LNCAP (cell line): Measurements from ENCODE around the gene OR6X1.

Source experiments
- TF ChIP-seq, protein P1 (sequence below): fragments of 450-650 bp; IDR thresholded peaks from 2 replicates; pipeline ENCODE4 v1.5.1; 2017; ENCODE audit warnings: mild to moderate bottlenecking

OR6X1 gene

DNA sequence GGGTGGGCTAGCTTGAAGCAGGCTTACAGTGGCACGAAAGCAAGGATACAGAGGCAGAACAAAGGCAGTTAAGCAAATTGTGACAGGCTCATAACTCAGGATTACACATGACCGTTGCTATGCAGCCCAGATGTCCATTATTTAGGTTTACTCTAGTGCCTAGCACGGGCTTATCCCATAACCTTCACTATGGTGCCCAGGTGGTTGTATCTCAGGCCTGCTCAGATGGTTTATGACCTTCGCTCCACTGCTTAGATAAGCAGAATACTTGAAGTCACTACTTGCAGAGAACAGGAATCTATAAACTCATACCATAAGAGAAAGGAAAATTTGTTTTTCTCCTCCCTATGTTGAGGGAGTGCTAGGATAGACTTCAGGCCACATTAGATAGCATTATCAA is 42.8 kb upstream of the OR6X1 start:
- TF ChIP-seq, protein P1, sequence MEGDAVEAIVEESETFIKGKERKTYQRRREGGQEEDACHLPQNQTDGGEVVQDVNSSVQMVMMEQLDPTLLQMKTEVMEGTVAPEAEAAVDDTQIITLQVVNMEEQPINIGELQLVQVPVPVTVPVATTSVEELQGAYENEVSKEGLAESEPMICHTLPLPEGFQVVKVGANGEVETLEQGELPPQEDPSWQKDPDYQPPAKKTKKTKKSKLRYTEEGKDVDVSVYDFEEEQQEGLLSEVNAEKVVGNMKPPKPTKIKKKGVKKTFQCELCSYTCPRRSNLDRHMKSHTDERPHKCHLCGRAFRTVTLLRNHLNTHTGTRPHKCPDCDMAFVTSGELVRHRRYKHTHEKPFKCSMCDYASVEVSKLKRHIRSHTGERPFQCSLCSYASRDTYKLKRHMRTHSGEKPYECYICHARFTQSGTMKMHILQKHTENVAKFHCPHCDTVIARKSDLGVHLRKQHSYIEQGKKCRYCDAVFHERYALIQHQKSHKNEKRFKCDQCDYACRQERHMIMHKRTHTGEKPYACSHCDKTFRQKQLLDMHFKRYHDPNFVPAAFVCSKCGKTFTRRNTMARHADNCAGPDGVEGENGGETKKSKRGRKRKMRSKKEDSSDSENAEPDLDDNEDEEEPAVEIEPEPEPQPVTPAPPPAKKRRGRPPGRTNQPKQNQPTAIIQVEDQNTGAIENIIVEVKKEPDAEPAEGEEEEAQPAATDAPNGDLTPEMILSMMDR = no peak

DNA sequence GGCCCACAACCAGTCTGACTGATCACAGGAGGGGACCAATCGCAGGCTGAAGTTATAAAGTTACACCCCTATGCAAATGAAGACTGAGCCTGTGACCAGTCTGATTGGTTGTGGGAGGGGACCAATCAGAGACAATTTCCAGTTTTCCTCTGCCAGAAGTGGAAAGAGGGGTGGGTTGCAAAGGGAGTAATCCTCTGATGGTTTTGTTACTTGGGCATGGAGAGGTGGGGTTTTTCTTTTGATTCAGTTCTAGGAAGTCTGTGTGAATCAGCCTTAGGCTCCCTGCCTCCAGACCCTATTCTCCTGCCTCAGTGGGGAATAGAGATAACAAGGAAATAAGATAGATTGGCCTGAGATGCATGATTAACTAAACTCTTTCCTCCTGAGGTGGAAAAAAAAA is 41.9 kb upstream of the OR6X1 start:
- TF ChIP-seq, protein P1 = no peak

DNA sequence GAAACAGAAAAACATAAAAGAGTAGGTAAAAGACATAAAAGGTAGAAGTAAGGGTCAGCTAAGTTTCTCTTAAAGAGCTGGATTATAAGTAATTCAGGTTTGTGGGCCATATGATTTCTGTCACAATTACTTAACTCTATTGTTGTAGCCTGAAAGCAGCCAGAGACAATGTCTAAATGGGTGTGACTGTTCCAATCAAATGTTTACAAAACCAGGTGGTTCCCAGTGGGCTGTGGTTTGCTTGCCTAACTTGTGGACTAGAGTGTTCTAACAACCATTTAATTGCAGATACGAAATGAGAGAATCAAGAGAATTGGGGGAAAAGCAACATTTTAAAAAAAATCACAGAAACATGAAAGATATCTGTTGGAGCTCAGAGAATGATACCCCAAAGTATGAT is 29.2 kb upstream of the OR6X1 start:
- TF ChIP-seq, protein P1 = no peak

DNA sequence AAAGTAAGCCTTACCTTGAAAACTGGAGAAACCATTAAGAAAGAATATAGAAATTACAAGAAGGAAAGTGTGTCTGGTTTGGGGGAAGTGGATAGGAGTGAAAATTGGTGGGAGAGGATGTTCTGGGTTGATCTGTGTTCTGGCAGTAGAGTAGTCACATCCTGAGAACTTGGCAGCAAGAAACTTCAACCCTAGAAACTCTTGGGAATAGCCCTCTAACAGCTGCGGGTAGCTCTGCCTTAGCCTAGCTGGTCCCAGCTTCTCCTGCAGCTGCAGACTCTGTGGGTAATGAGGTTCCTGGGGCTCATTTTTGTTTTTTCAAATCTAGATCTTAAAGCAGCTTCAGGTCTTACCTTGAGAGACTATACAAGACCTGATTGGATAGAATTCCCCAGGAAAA is 24.2 kb upstream of the OR6X1 start:
- TF ChIP-seq, protein P1 = no peak

DNA sequence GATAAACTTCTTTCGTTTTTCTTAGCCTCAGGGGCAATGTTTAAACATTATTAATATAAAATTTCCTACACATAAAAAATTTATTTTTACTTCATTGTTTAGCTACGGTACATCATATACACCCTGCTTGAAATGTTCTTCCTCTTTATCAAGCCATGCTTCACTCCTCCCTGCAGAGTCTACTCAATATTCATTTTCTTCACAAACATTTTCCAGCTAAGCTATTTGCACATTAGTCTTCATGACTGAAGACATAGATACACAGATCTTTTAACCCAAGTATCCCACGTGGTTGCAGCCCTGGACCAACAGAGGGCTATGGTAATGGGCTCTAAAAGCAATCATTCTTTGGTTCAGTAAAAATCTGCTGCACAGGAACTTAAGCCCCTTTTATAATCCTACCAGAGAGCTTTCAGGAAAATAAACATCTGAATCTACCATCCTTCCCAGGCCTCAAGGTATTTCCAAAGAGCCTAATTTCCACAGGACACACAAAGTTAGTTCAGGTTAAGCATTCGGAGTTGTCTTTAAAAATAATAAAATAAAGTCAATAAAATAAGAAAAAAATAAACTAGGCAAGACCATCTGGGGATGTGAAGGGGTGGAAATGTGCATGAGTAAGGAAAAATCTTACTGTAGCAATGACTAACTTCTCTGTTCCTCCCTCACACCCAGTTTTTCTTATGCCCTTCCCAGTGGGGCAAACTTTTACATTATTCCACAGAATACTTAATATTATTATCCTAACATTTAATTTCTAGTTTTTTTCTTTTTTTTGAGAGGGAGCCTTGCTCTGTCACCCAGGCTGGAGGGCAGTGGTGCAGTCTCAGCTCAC is 21.6 kb upstream of the OR6X1 start:
- TF ChIP-seq, protein P1 = no peak

DNA sequence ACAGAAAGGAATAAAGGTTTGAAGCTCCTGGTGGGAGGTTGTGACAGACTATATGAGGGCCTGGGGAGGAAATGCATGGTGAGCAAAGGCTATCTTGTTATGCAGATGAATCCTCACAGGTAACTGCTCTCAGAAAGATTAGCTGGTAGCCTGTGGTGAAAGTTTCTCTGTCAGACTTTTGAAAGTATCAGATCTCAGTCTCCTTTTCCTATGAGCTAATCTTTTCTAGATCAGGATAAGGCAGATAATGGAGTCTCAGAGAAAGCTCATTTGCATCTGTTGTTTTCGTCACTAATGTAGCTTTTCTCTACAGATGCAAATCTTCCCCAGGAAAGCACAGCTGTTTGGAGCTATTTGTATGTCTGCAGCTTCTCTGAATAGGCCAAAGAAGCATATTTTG is 21.0 kb upstream of the OR6X1 start:
- TF ChIP-seq, protein P1 = no peak

DNA sequence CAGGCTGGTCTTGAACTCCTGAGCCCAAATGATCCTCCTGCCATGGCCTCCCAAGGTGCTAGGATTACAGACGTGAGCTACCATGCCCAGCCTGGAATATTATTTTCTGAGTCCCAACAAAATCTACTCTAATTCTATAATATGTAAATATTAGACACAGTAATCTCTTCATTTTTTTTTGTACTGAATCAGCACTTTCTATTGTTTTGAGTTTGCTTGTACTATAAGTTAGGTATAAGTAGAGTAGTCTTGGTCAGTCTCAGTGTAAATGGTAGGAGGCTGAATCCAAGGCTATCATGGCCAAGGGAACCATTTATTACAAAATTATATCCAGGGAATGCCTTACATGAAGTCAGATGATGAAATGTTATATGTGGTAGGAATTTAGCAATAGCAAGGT is 19.6 kb upstream of the OR6X1 start:
- TF ChIP-seq, protein P1 = no peak

DNA sequence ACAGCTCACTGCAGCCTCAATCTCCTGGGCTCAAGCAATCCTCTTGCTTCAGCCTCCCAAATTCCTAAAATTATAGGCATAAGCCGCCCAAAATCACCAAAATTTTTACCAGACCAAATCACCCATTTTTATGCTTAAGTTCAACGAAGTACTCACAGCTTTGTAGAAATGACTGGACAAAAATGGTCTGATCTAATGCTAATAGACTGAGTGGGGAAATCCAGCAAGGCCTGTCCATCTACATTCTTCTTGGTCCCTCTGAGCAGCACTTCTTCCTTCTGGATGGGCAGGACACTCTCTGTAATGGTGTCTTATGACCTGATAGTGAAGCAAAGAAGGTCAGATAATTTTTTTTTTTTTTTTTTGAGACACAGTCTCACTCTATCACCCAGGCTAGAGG is 18.7 kb upstream of the OR6X1 start:
- TF ChIP-seq, protein P1 = no peak
